SK-N-SH (cell line): Measurements from ENCODE around the gene CHD5. TPM values are rescaled to one million over a fixed set of nuclear protein-coding genes. Genes with fewer than 3 reads are reported as not detected.
A peak's percentile ranks its signal among the peaks of the same experiment; 100 is the strongest.

Source experiments
- CTCF ChIA-PET: fragments of 300-600, 350-600 bp; formaldehyde crosslinking; extraction: SDS; loops from one replicate; lab custom pipeline; 2021; lab: Yijun Ruan, JAX
- POLR2A ChIA-PET: fragments of 350-600 bp; sonication (Branson Sonifier 250); formaldehyde crosslinking; extraction: SDS; loops from one replicate; lab custom pipeline; 2020; ENCODE audit warnings: antibody characterized with exemption, inconsistent platforms; lab: Yijun Ruan, JAX
- DNase-seq: peaks from one replicate; pipeline ENCODE4 v3.0.0; 2012
- H2AFZ ChIP-seq: fragments of 200-600 bp; sonication (generic); 2 replicates; pipeline ENCODE4 v1.8.1; 2016; ENCODE audit warnings: antibody characterized with exemption, mild to moderate bottlenecking, low read depth
- H3F3A ChIP-seq: fragments of 200-600 bp; sonication (generic); replicated peaks from 2 replicates; pipeline ENCODE3; 2016; ENCODE audit warnings: antibody characterized with exemption, mild to moderate bottlenecking; ENCODE audit not compliant: insufficient read depth
- H3K27ac ChIP-seq, 2 experiments: fragments of 200-500 bp in 1 of 2; fragments of 200-600 bp in 1 of 2; sonication (Bioruptor generic) in 1 of 2; sonication (generic), shearing (Covaris generic) in 1 of 2; 2 replicates each; pipeline versions ENCODE4 v1.5.1 to v1.6.1; 2014 to 2016; ENCODE audit warnings: low read depth in 2 of 2, inconsistent platforms in 1 of 2, low read length in 1 of 2, mild to moderate bottlenecking in 1 of 2, mixed read lengths in 1 of 2
- H3K27me3 ChIP-seq: fragments of 200-600 bp; sonication (generic), shearing (Covaris generic); 2 replicates; pipeline ENCODE4 v1.6.1; 2016; ENCODE audit warnings: mixed run types; ENCODE audit not compliant: insufficient read depth
- H3K36me3 ChIP-seq, 2 experiments: fragments of 200-500 bp in 1 of 2; fragments of 200-600 bp in 1 of 2; sonication (Bioruptor generic) in 1 of 2; sonication (generic) in 1 of 2; replicated peaks in 1 of 2; 2 replicates each; pipeline versions ENCODE3 to v1.5.1; 2014 to 2016; ENCODE audit warnings: low read length in 1 of 2, mild to moderate bottlenecking in 1 of 2; ENCODE audit not compliant: insufficient read depth in 2 of 2, control insufficient read depth in 1 of 2
- H3K4me1 ChIP-seq, 2 experiments: fragments of 200-500 bp in 1 of 2; fragments of 200-600 bp in 1 of 2; sonication (Bioruptor generic) in 1 of 2; sonication (generic), shearing (Covaris generic) in 1 of 2; 2 replicates each; pipeline versions ENCODE4 v1.5.1 to v1.6.1; 2014 to 2016; ENCODE audit warnings: low read depth in 1 of 2, low read length in 1 of 2, mixed run types in 1 of 2; ENCODE audit not compliant: insufficient read depth in 2 of 2, control insufficient read depth in 1 of 2
- H3K4me2 ChIP-seq: fragments of 200-600 bp; sonication (generic), shearing (Covaris generic); 2 replicates; pipeline ENCODE4 v1.6.1; 2017; ENCODE audit warnings: mixed run types
- H3K4me3 ChIP-seq, 2 experiments: fragments of 200-500 bp in 1 of 2; fragments of 200-600 bp in 1 of 2; sonication (Bioruptor generic) in 1 of 2; sonication (generic), shearing (Covaris generic) in 1 of 2; 2 replicates each; pipeline versions ENCODE4 v1.5.1 to v1.8.1; 2014 to 2016; ENCODE audit warnings: low read depth in 2 of 2, inconsistent platforms in 1 of 2, low read length in 1 of 2, mild to moderate bottlenecking in 1 of 2, mixed read lengths in 1 of 2, moderate library complexity in 1 of 2
- H3K79me2 ChIP-seq: fragments of 200-600 bp; sonication (generic); 2 replicates; pipeline ENCODE4 v1.8.1; 2017; ENCODE audit warnings: mild to moderate bottlenecking; ENCODE audit not compliant: insufficient read depth
- H3K9ac ChIP-seq: fragments of 200-600 bp; sonication (generic); 2 replicates; pipeline ENCODE4 v1.6.1; 2017; ENCODE audit warnings: mixed run types
- H3K9me2 ChIP-seq: fragments of 200-600 bp; sonication (generic); 2 replicates; pipeline ENCODE4 v1.6.1; 2017; ENCODE audit warnings: mixed run types
- H3K9me3 ChIP-seq: fragments of 200-600 bp; sonication (generic); 2 replicates; pipeline ENCODE4 v1.6.1; 2017; ENCODE audit warnings: mixed run types, mild to moderate bottlenecking, moderate library complexity
- H4K20me1 ChIP-seq: fragments of 200-600 bp; sonication (generic); 2 replicates; pipeline ENCODE4 v1.6.1; 2017; ENCODE audit warnings: mild to moderate bottlenecking, mixed run types; ENCODE audit not compliant: insufficient read depth
- CHD2 ChIP-seq: fragments of 150-350 bp; IDR thresholded peaks from 2 replicates; pipeline ENCODE4 v1.6.1; 2018; ENCODE audit warnings: low read length; ENCODE audit not compliant: partially characterized antibody
- ELF1 ChIP-seq: IDR thresholded peaks from 2 replicates; pipeline ENCODE4 v1.4.0; 2012
- EP300 ChIP-seq, 2 experiments: IDR thresholded peaks; 2 replicates each; pipeline versions ENCODE4 v1.4.0 to v1.6.1; 2012; ENCODE audit warnings: borderline replicate concordance in 1 of 2, low read depth in 1 of 2, low read length in 1 of 2
- EZH2phosphoT487 ChIP-seq: fragments of 200-600 bp; sonication (generic); IDR thresholded peaks from 2 replicates; pipeline ENCODE4 v1.6.1; 2017; ENCODE audit warnings: low read depth, mixed run types, mild to moderate bottlenecking, antibody characterized with exemption, moderate library complexity, borderline replicate concordance
- FOXM1 ChIP-seq: IDR thresholded peaks from 2 replicates; pipeline ENCODE4 v1.4.0; 2012; ENCODE audit warnings: low read depth, mild to moderate bottlenecking
- GATA2 ChIP-seq: sonication (generic); formaldehyde crosslinking; IDR thresholded peaks from 2 replicates; pipeline ENCODE4 v1.5.0; 2020; ENCODE audit warnings: mild to moderate bottlenecking, missing genetic modification reagents
- MEF2A ChIP-seq: IDR thresholded peaks from 2 replicates; pipeline ENCODE4 v1.4.0; 2012; ENCODE audit warnings: low read depth, borderline replicate concordance
- MXI1 ChIP-seq: IDR thresholded peaks from 2 replicates; pipeline ENCODE4 v1.6.1; 2012; ENCODE audit warnings: mild to moderate bottlenecking, low read depth, low read length, improper control_type of control experiment
- NRF1 ChIP-seq: IDR thresholded peaks from 2 replicates; pipeline ENCODE4 v1.6.1; 2012; ENCODE audit warnings: low read depth, mild to moderate bottlenecking, low read length
- RCOR1 ChIP-seq: fragments of 150-350 bp; IDR thresholded peaks from 2 replicates; pipeline ENCODE4 v1.6.1; 2017; ENCODE audit warnings: antibody characterized with exemption, low read length
- REST ChIP-seq: IDR thresholded peaks from 2 replicates; pipeline ENCODE4 v1.6.1; 2012; ENCODE audit warnings: mild to moderate bottlenecking, low read depth, low read length, moderate library complexity
- RXRA ChIP-seq: IDR thresholded peaks from 2 replicates; pipeline ENCODE4 v1.4.0; 2012; ENCODE audit warnings: low read depth, mild to moderate bottlenecking, borderline replicate concordance
- SMC3 ChIP-seq: IDR thresholded peaks from 2 replicates; pipeline ENCODE4 v1.6.1; 2012; ENCODE audit warnings: low read depth, low read length, improper control_type of control experiment
- ZBTB33 ChIP-seq: IDR thresholded peaks from 2 replicates; pipeline ENCODE4 v1.4.0; 2012; ENCODE audit warnings: low read depth, borderline replicate concordance
- WGBS: methylation state at CpG from one replicate; pipeline ENCODE4 v1.1.6; 2017; ENCODE audit warnings: low lambda C conversion rate; 5-methylcytosine and 5-hydroxymethylcytosine counted together
- polyA plus RNA-seq, 3 experiments: library from polyadenylated mRNA; depleted of rRNA; stranded (reverse); fragments of >200 nt; gene quantifications; 2 replicates each; pipeline ENCODE4 v1.2.3, GENCODE V29; 2012

Gene CHD5
- polyA plus RNA-seq, 1 of the 3 experiments (the other 2 are of a cell fraction) = 0.26 TPM

DNA sequence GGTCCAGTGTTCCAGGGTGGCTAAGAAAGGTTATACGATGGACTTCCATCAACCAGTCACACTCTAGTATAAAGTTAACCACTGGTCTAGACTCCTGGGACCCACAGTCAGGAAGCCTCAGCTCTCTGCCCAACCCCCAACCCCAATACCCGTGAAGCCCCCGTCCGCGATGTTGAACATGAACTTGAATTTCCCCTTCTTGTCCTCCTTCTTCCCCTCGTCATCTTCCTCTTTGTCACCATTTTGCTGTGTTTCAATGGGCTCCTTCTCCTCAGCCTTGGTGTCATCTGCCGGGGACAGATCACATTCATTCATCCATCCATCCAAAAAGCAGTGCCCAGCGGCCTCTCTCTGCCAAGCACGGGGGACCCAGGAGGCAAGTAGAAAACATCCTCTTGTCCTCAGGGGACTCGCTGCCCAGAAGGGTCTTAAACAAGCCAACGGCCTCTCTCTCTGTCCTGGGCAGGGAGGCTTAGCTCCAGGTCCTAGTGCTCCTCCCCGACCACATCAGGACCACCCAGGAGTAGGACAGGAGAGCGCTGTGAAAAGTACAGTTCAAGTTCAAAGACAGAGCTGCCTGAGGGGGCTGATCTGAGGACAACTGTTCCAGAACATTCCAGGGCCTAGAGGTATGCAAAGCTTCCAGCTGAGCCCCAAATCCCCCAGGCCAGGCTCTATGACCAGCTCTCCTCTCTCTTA is 68.0 kb downstream of the CHD5 start:
- peaks cover 0 to 11% of the 10 kb centered on the region in 2 experiments; a peak in 1 of 4 replicates for H3K4me1 ChIP-seq
- 77% methylated on average over 11 of the region's 13 CpGs for WGBS
- no peak for DNase-seq
- no peaks in the 10 kb centered on the region for H3K9me2 ChIP-seq
- H3K4me3 ChIP-seq = no peak overlapping the region
- no peaks in the 10 kb centered on the region for H3K9me3 ChIP-seq
- H3F3A ChIP-seq = no peaks in the 10 kb centered on the region
- H3K79me2 ChIP-seq = no peaks in the 10 kb centered on the region
- POLR2A ChIA-PET = no interaction called here
- no peaks in the 10 kb centered on the region for H3K27me3 ChIP-seq
- CTCF ChIA-PET = interaction anchor here (0.7 to 5.6 kb wide), 13 partner anchors 11 to 123 kb away, joined by 3 to 57 read pairs (median 4); partner anchors contain the start of gene CHD5
- no peaks in the 10 kb centered on the region for H3K36me3 ChIP-seq
- H3K27ac ChIP-seq = peak overlapping the region in 1 of 2 experiments; percentile 39; a peak in 1 of 4 replicates
- H2AFZ ChIP-seq = no peak overlapping the region
- H3K9ac ChIP-seq = no peak overlapping the region
- TF ChIP-seq EP300 (IDR thresholded peaks at IDR 0.05; ENCODE audit: borderline replicate concordance in 1 of 2, low read depth in 1 of 2, low read length in 1 of 2) = 0 out of 4 replicates have a peak, but pooled peaks of 1 of the 2 experiments have one; percentile 1
- no peak for TF ChIP-seq ELF1
- TF ChIP-seq, all 33 proteins: peak for 1
- Histone ChIP-seq H4K20me1 (no peaks in the 10 kb centered on the region), H3K4me2 (no peak overlapping the region)

DNA sequence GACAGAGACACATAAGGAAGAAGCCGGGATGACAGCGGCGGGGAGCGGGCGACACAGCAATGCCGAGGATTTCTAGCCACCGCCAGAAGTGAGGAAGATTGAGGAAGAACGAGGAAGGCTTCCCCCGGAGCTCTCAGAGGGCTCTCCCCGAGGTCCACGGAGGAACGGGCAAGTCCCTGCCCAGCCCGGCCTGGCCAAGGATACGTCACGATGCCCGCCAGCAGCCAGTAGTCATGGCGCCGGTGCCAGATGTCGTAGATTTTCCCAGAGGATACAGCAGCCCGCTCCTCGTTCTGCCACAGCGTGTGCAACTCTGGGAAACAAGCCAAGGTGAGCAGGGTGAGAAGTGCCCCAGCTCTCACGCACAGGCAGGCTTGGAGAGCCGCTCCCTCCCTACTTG is 68.5 kb downstream of the CHD5 start:
- H3K4me3 ChIP-seq = no peak overlapping the region
- no peak overlapping the region for H2AFZ ChIP-seq
- H3K4me2 ChIP-seq = no peak overlapping the region
- no peaks in the 10 kb centered on the region for H3K79me2 ChIP-seq
- ChIA-PET POLR2A (no interaction called here), CTCF (interaction anchor here (0.7 to 5.6 kb wide), 9 partner anchors 12 to 123 kb away, joined by 3 to 57 read pairs (median 4); partner anchors contain the start of gene CHD5)
- H3K9me2 ChIP-seq = no peaks in the 10 kb centered on the region
- no peaks in the 10 kb centered on the region for H3K9me3 ChIP-seq
- H3K36me3 ChIP-seq = no peaks in the 10 kb centered on the region
- H3K9ac ChIP-seq = no peak overlapping the region
- peak; percentile 25 for TF ChIP-seq CHD2
- TF ChIP-seq FOXM1 = no peak
- 0 out of 4 replicates have a peak, but pooled peaks of 1 of the 2 experiments have one; percentile 11 for TF ChIP-seq EP300 (IDR thresholded peaks at IDR 0.05; ENCODE audit: borderline replicate concordance in 1 of 2, low read depth in 1 of 2, low read length in 1 of 2)
- peak; percentile 37; the same call in 1 of the 2 replicates for TF ChIP-seq GATA2 (CRISPR knock-in tag)
- no peak for TF ChIP-seq RXRA
- peak; percentile 69 for TF ChIP-seq MXI1
- peak; percentile 94 for DNase-seq
- H3F3A ChIP-seq = no peaks in the 10 kb centered on the region
- no peaks in the 10 kb centered on the region for H4K20me1 ChIP-seq
- 76% methylated on average over 8 of the region's 24 CpGs for WGBS
- peak overlapping the region in 1 of 2 experiments; percentile 41; a peak in 1 of 4 replicates for H3K27ac ChIP-seq
- no peaks in the 10 kb centered on the region for H3K27me3 ChIP-seq
- H3K4me1 ChIP-seq = peaks cover 0 to 11% of the 10 kb centered on the region in 2 experiments; a peak in 1 of 4 replicates

DNA sequence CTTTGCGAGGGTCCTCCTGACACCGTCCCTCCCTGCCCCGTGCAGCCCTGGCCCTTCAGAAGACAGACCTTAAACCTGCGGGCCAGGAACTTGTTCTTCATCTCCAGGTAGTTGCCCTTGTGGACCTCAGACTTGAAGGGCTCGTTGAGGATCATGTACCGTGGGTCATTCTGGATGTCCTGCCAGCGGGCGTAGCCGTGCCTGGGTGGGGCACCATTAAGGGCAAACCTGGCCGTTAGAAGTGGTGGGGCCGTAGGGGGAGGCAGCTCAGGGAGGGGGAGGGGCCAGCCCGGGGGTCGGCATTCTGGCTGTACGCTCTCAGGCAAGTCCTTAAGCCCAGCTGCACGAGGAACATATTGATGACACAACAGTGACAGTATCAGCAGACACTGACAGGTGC is 69.8 kb downstream of the CHD5 start:
- H3K4me1 ChIP-seq = peaks cover 0 to 11% of the 10 kb centered on the region in 2 experiments; a peak in 1 of 4 replicates
- H3K9ac ChIP-seq = no peak overlapping the region
- H3K27me3 ChIP-seq = no peaks in the 10 kb centered on the region
- H3K9me3 ChIP-seq = no peaks in the 10 kb centered on the region
- no peak overlapping the region for H3K4me3 ChIP-seq
- POLR2A ChIA-PET = no interaction called here
- 75% methylated on average over 8 of the region's 15 CpGs for WGBS
- no peaks in the 10 kb centered on the region for H3K9me2 ChIP-seq
- no peaks in the 10 kb centered on the region for H3K79me2 ChIP-seq
- no peaks in the 10 kb centered on the region for H3K36me3 ChIP-seq
- no peaks in the 10 kb centered on the region for H4K20me1 ChIP-seq
- CTCF ChIA-PET = interaction anchor here (0.8 to 5.6 kb wide), 5 partner anchors 15 to 75 kb away, joined by 3 to 57 read pairs (median 5); no protein-coding TSS in a partner anchor
- no peak overlapping the region for H2AFZ ChIP-seq
- no peak overlapping the region for H3K27ac ChIP-seq
- H3F3A ChIP-seq = no peaks in the 10 kb centered on the region
- DNase-seq = no peak
- H3K4me2 ChIP-seq = no peak overlapping the region
- TF ChIP-seq EP300 (IDR thresholded peaks at IDR 0.05; ENCODE audit: borderline replicate concordance in 1 of 2, low read depth in 1 of 2, low read length in 1 of 2) (no peak), RCOR1 (no peak), REST (no peak), MEF2A (no peak), MXI1 (no peak), NRF1 (no peak), SMC3 (no peak), ZBTB33 (no peak), EZH2phosphoT487 (no peak)
